HCT116 (cell line): Measurements from ENCODE around the gene ISCA2. TPM values are rescaled to one million over a fixed set of nuclear protein-coding genes. Genes with fewer than 3 reads are reported as not detected.

Experiments
- ATAC-seq: fragments of 200-7000 bp; cut with Tn5 transposase; 2 replicates; pipeline ENCODE4 v1.9.1; 2020; ENCODE audit warnings: mild to moderate bottlenecking, moderate library complexity
- BruUV-seq: library from RNA; stranded (reverse); fragments of 400-500 nt; replicated peaks from 2 replicates; lab custom pipeline; 2021; lab: Mats Ljungman, UMichigan
- CTCF ChIA-PET: fragments of 300-600 bp; sonication (Branson Sonifier 250); formaldehyde crosslinking; loops from one replicate; lab custom pipeline; 2021; ENCODE audit warnings: antibody characterized with exemption; lab: Charles Lee
- POLR2A ChIA-PET: fragments of 300-600, 350-600 bp; sonication (Branson Sonifier 250); formaldehyde crosslinking; loops from one replicate; lab custom pipeline; 2021; ENCODE audit warnings: antibody characterized with exemption; lab: Charles Lee
- RAD21 ChIA-PET, 2 experiments: fragments of 300-600 bp; sonication (Branson Sonifier 250); formaldehyde crosslinking; loops; one replicate each; lab custom pipeline; 2023; ENCODE audit warnings: low total read pairs in 2 of 2; ENCODE audit not compliant: uncharacterized antibody in 2 of 2, unreplicated experiment in 2 of 2, low non-redundant PET in 1 of 2; lab: Charles Lee
- DNase-seq: peaks from one replicate; pipeline ENCODE4 v3.0.0-alpha.2; 2010; ENCODE audit warnings: low read depth, low spot score
- H2AFZ ChIP-seq: fragments of 200-600 bp; shearing (Covaris generic), sonication (generic); 2 replicates; pipeline ENCODE4 v1.6.1; 2017; ENCODE audit warnings: low read depth, mixed run types, mixed read lengths, antibody characterized with exemption, low read length; ENCODE audit not compliant: poor library complexity, severe bottlenecking
- H3K27ac ChIP-seq: 2 replicates; pipeline ENCODE4 v1.5.1; 2012; ENCODE audit warnings: low read depth, low read length
- H3K27me3 ChIP-seq: fragments of 200-600 bp; sonication (generic); 2 replicates; pipeline ENCODE4 v1.6.1; 2016; ENCODE audit warnings: mixed run types, low read length, mixed read lengths; ENCODE audit not compliant: insufficient read depth
- H3K36me3 ChIP-seq, 2 experiments: fragments of 200-500 bp in 1 of 2; fragments of 200-600 bp in 1 of 2; sonication (Bioruptor generic) in 1 of 2; sonication (generic) in 1 of 2; 2 replicates each; pipeline versions ENCODE4 v1.5.1 to v1.6.1; 2014 to 2016; ENCODE audit warnings: low read length in 2 of 2, inconsistent platforms in 1 of 2, mixed read lengths in 1 of 2, mixed run types in 1 of 2; ENCODE audit not compliant: insufficient read depth in 2 of 2, control insufficient read depth in 1 of 2
- H3K4me1 ChIP-seq, 2 experiments: fragments of 200-600 bp in 1 of 2; sonication (generic) in 1 of 2; 2 replicates each; pipeline versions ENCODE4 v1.5.1 to v1.6.1; 2012 to 2017; ENCODE audit warnings: low read length in 2 of 2, inconsistent platforms in 1 of 2, mild to moderate bottlenecking in 1 of 2, mixed read lengths in 1 of 2, mixed run types in 1 of 2, moderate library complexity in 1 of 2; ENCODE audit not compliant: insufficient read depth in 2 of 2, control insufficient read depth in 1 of 2
- H3K4me2 ChIP-seq: fragments of 200-600 bp; sonication (generic); 2 replicates; pipeline ENCODE4 v1.6.1; 2017; ENCODE audit warnings: mixed run types, low read length, mixed read lengths
- H3K4me3 ChIP-seq, 2 experiments: fragments of 200-600 bp in 1 of 2; sonication (generic) in 1 of 2; replicated peaks in 1 of 2; 2 replicates each; pipeline ENCODE4 v1.5.1; 2011 to 2016; ENCODE audit warnings: low read length in 2 of 2, control low read depth in 1 of 2, low read depth in 1 of 2, mild to moderate bottlenecking in 1 of 2, mixed read lengths in 1 of 2, mixed run types in 1 of 2
- H3K79me2 ChIP-seq: fragments of 200-600 bp; sonication (generic); 2 replicates; pipeline ENCODE4 v1.6.1; 2017; ENCODE audit warnings: mild to moderate bottlenecking, mixed run types, low read length, moderate library complexity, mixed read lengths; ENCODE audit not compliant: insufficient read depth
- H3K9ac ChIP-seq: fragments of 200-600 bp; sonication (generic); 2 replicates; pipeline ENCODE4 v1.6.1; 2016; ENCODE audit warnings: low read length, mixed read lengths
- H3K9me2 ChIP-seq: fragments of 200-600 bp; sonication (generic), shearing (Covaris generic); 2 replicates; pipeline ENCODE4 v1.6.1; 2017; ENCODE audit warnings: mixed run types, mild to moderate bottlenecking, moderate library complexity; ENCODE audit not compliant: insufficient read depth
- H3K9me3 ChIP-seq, 2 experiments: fragments of 200-500 bp in 1 of 2; fragments of 200-600 bp in 1 of 2; sonication (Bioruptor generic) in 1 of 2; sonication (generic) in 1 of 2; 2 replicates each; pipeline ENCODE4 v1.6.1; 2014 to 2017; ENCODE audit warnings: low read length in 2 of 2, mixed read lengths in 2 of 2, inconsistent platforms in 1 of 2, low read depth in 1 of 2, mild to moderate bottlenecking in 1 of 2, mixed run types in 1 of 2, moderate library complexity in 1 of 2; ENCODE audit not compliant: control insufficient read depth in 1 of 2, insufficient read depth in 1 of 2
- H4K20me1 ChIP-seq: fragments of 200-600 bp; sonication (generic), shearing (Covaris generic); 2 replicates; pipeline ENCODE4 v1.6.1; 2017; ENCODE audit warnings: mixed run types, mild to moderate bottlenecking, moderate library complexity; ENCODE audit not compliant: insufficient read depth
- CTCF ChIP-seq, 3 experiments: fragments of 200-600 bp in 1 of 3; sonication (generic) in 1 of 3; IDR thresholded peaks in 2 of 3; conservative IDR thresholded peaks in 1 of 3; 2 replicates each; pipeline ENCODE4 v1.5.1; 2012 to 2017; ENCODE audit warnings: low read depth in 2 of 3, low read length in 2 of 3, antibody characterized with exemption in 1 of 3, borderline replicate concordance in 1 of 3, control low read depth in 1 of 3, mild to moderate bottlenecking in 1 of 3, mixed read lengths in 1 of 3, mixed run types in 1 of 3, moderate library complexity in 1 of 3; ENCODE audit not compliant: insufficient read depth in 1 of 3
- ELF1 ChIP-seq: IDR thresholded peaks from 2 replicates; pipeline ENCODE4 v1.6.1; 2012; ENCODE audit warnings: low read depth, borderline replicate concordance
- EZH2 ChIP-seq: fragments of 200-600 bp; sonication (generic); IDR thresholded peaks from 2 replicates; pipeline ENCODE4 v1.6.1; 2017; ENCODE audit warnings: antibody characterized with exemption, mixed run types
- MAX ChIP-seq: IDR thresholded peaks from 2 replicates; pipeline ENCODE4 v1.6.1; 2012
- RAD21 ChIP-seq: IDR thresholded peaks from 2 replicates; pipeline ENCODE4 v1.6.1; 2012; ENCODE audit warnings: low read depth, mild to moderate bottlenecking
- SIN3A ChIP-seq: IDR thresholded peaks from 2 replicates; pipeline ENCODE4 v1.6.1; 2012; ENCODE audit warnings: low read depth
- SP1 ChIP-seq: IDR thresholded peaks from 2 replicates; pipeline ENCODE4 v1.6.1; 2012; ENCODE audit warnings: low read depth
- ZBTB33 ChIP-seq: IDR thresholded peaks from 2 replicates; pipeline ENCODE4 v1.6.1; 2011; ENCODE audit warnings: mild to moderate bottlenecking, low read length, moderate library complexity; ENCODE audit not compliant: insufficient replicate concordance; ENCODE audit errors: extremely low read depth
- ZFX ChIP-seq: fragments of 450-650 bp; IDR thresholded peaks from 2 replicates; pipeline ENCODE4 v1.6.1; 2017
- ZNF274 ChIP-seq: fragments of 200-500 bp; sonication (Bioruptor generic); IDR thresholded peaks from 2 replicates; pipeline ENCODE4 v1.6.1; 2014; ENCODE audit warnings: mild to moderate bottlenecking, low read depth, low read length, inconsistent platforms
- intact Hi-C: fragments of 100-400 bp; cut with micrococcal nuclease; formaldehyde crosslinking; loops from 2 replicates; pipeline ENCODE4 v1.10.0; 2022
- total RNA-seq: library from RNA; stranded (reverse); gene quantifications from one replicate; pipeline ENCODE4 v1.2.1, GENCODE V29; 2021; ENCODE audit not compliant: unreplicated experiment

ISCA2 gene
- total RNA-seq, 1 experiment from 2014 or later, result 27.5 TPM

- POLR2A ChIA-PET, result no interaction called here
- Histone ChIP-seq H4K20me1 (no peaks in the 10 kb centered on the region), H3K36me3 (no peaks in the 10 kb centered on the region), H3K9me3 (no peaks in the 10 kb centered on the region), H3K9ac (no peak overlapping the region), H3K4me2 (no peak overlapping the region), H3K27me3 (no peaks in the 10 kb centered on the region), H3K4me3 (no peak overlapping the region), H3K79me2 (no peaks in the 10 kb centered on the region), H3K9me2 (no peaks in the 10 kb centered on the region), H3K4me1 (peaks cover 0 to 15% of the 10 kb centered on the region in 2 experiments; a peak in 2 of 4 replicates), H3K27ac (no peak overlapping the region), H2AFZ (no peak overlapping the region)
- intact Hi-C loops, result no loop called here
- TF ChIP-seq SIN3A, result no peak
- peak; percentile 66 for TF ChIP-seq RAD21
- no peak for TF ChIP-seq ZFX
- TF ChIP-seq SP1, result no peak
- no peak for TF ChIP-seq ELF1
- TF ChIP-seq ZNF274, result no peak
- TF ChIP-seq CTCF (IDR thresholded peaks at IDR 0.05 in 2 of 3, conservative IDR thresholded peaks at IDR 0.05 in 1 of 3; ENCODE audit: borderline replicate concordance in 1 of 3, insufficient read depth in 1 of 3, low read depth in 2 of 3, low read length in 2 of 3), result peak; percentile 57 to 74 (median 65); a peak in 5 of 6 replicates
- TF ChIP-seq ZBTB33, result no peak
- TF ChIP-seq MAX, result no peak
- TF ChIP-seq EZH2, result no peak
- no TSS peak for BruUV-seq
- RAD21 ChIA-PET, result no interaction called here
- CTCF ChIA-PET, result no interaction called here
- DNase-seq, result no peak
- ATAC-seq, result peak; percentile 79
Measured at GRCh38 chr14:74501135-74501614, 7.6 kb downstream of the ISCA2 start.
